SK-N-MC (cell line): ENCODE data around the gene FCHSD1.

Experiments used
- DNase-seq: peaks from one replicate; pipeline ENCODE4 v3.0.0-alpha.2; 2011; ENCODE audit warnings: low read depth, low spot score
- H3K27ac ChIP-seq: fragments of 200-600 bp; sonication (generic); 2 replicates; pipeline ENCODE4 v1.5.1; 2016; ENCODE audit warnings: mixed run types
- H3K36me3 ChIP-seq: fragments of 200-600 bp; sonication (generic); 2 replicates; pipeline ENCODE4 v1.6.1; 2017; ENCODE audit warnings: antibody characterized with exemption, low read length, mixed read lengths; ENCODE audit not compliant: insufficient read depth
- H3K4me3 ChIP-seq: fragments of 200-600 bp; sonication (generic); 2 replicates; pipeline ENCODE4 v1.5.1; 2016
- H3K9ac ChIP-seq: fragments of 200-600 bp; sonication (generic); 2 replicates; pipeline ENCODE4 v1.8.0; 2017; ENCODE audit warnings: mixed run types, mixed read lengths; ENCODE audit not compliant: insufficient read length
- H3K9me3 ChIP-seq: fragments of 200-600 bp; sonication (generic); 2 replicates; pipeline ENCODE4 v1.6.1; 2017; ENCODE audit warnings: low read depth, mild to moderate bottlenecking, antibody characterized with exemption, low read length, moderate library complexity, mixed read lengths
- EZH2 ChIP-seq: fragments of 200-600 bp; sonication (generic); IDR thresholded peaks from one replicate; pipeline ENCODE4 v1.6.1; 2017; ENCODE audit warnings: antibody characterized with exemption
- FOXP2 ChIP-seq: optimal IDR thresholded peaks from 2 replicates; pipeline ENCODE3; 2011; ENCODE audit warnings: mild to moderate bottlenecking, moderate library complexity; ENCODE audit not compliant: insufficient read depth; ENCODE audit errors: extremely low read length, control extremely low read depth
- POLR2AphosphoS5 ChIP-seq: IDR thresholded peaks from 2 replicates; pipeline ENCODE4 v1.6.1; 2012; ENCODE audit warnings: mild to moderate bottlenecking, low read depth, low read length, borderline replicate concordance

The FCHSD1 gene

DNA sequence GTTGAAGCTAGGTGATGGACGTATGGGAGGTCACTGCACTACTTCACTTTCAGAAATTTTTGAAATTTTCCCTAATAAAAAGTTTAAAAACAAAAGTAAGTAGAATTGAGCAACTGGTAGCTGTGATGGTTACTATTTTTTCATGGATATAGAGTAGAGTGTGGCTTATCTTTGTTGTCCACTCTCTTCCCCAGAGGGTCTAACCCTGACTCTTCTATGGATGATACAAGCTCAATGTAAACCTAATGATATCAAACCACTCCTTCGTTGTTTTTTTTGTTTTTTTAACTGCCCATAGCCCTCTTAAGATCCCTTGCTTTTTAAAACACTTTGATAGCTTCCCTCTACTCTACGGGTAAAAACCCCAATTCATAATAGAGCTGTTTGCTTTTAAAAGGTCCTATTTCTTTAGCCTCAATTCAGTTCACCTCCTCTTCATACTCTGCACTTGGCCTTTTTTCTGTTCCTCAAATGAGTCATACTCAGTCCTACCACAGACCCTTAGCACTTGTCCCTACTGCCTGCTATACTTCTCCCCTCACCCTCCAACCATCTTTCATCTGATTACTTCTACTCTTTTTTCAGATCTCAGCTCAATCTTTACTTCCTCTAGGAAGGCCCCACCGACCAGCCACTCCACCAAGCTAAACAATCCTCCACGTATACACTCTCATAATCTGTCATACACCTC is 17.2 kb downstream of the FCHSD1 start:
- TF ChIP-seq POLR2AphosphoS5 (no peak), FOXP2 (no peak), EZH2 (no peak)
- Histone ChIP-seq H3K9ac (no peak overlapping the region), H3K36me3 (peaks cover 40% of the 10 kb centered on the region), H3K4me3 (no peak overlapping the region), H3K27ac (no peak overlapping the region), H3K9me3 (no peaks in the 10 kb centered on the region)
- no peak for DNase-seq

DNA sequence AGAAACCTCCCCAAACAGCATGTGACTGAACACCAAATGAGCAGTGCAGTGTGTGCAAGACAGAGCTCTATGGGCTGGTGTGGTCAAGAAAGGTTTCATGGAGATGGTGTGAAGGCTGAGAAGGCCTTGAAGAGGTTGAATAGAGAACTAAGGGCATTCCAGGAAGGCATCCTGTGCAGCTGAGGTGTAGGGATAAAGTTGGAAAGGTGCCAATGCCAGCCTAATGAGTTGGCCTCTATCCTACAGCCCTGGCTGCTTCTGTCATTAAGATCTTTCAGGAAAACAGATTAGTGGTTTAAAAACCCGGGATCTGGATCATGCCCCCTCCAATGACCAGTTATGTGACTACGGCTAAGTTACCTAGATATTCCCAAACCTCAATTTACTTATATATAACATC is 18.6 kb downstream of the FCHSD1 start:
- Histone ChIP-seq H3K9ac (no peak overlapping the region), H3K36me3 (peaks cover 54% of the 10 kb centered on the region), H3K9me3 (no peaks in the 10 kb centered on the region), H3K4me3 (no peak overlapping the region), H3K27ac (no peak overlapping the region)
- TF ChIP-seq EZH2, result no peak
- TF ChIP-seq FOXP2, result no peak
- no peak for TF ChIP-seq POLR2AphosphoS5
- DNase-seq, result no peak

DNA sequence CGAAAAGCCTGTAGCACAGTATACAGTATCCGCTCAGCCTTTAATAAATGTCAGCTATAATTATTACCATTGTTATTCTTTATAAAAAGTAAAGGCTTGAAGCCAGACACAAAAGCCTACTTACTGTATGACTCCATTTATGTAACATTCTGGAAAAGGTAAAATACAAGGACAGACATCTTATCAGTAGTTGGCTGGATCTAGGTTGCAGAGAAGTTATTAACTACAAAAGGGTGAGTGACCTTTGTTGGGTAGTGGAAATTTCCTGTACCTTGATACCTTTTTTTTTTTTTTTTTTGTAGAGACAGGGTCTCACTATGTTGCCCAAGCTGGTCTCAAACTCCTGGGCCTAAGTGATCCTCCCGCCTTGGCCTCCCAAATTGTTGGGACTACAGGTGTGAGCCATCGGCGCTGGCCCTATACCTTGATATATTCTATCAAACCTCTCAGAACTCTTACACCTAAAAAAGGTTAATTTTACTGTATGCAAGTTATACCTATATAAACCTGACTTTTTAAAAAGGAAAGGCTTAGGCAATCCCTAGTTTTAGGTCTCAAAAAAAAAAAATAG is 20.6 kb downstream of the FCHSD1 start:
- peaks cover 61% of the 10 kb centered on the region for H3K36me3 ChIP-seq
- no peak overlapping the region for H3K27ac ChIP-seq
- DNase-seq, result no peak
- no peaks in the 10 kb centered on the region for H3K9me3 ChIP-seq
- no peak for TF ChIP-seq FOXP2
- no peak for TF ChIP-seq EZH2
- TF ChIP-seq POLR2AphosphoS5, result no peak
- H3K9ac ChIP-seq, result no peak overlapping the region
- no peak overlapping the region for H3K4me3 ChIP-seq

DNA sequence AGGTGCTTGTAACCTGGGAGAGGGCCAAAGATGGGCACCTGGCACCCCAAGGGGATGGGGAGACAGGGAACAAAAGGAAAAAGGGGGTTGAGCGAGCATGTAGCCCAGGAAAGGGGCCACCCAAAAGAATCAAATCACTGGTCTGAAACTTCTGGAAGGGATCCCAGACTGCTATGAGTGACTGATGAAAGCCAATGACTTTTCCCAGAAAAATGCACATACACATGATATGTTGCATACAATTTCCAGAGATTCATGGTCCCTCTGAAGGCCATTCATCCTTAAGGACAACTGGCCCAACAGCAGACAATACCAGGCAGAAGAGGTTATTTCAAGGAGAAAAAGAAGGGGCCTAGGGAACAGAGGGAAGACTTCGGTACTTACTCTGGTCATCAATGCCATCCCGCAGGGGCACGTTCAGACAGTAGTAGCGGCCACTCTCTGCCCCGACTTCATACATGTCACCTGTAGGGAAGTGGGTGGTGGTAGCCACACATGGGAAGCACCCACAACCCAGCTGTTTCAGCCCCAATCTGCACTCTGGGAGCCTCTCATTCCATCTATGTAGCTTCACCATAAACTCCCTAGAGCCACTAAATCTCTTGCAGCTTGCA is 22.9 kb downstream of the FCHSD1 start:
- Histone ChIP-seq H3K4me3 (no peak overlapping the region), H3K9me3 (no peaks in the 10 kb centered on the region), H3K9ac (no peak overlapping the region), H3K27ac (no peak overlapping the region), H3K36me3 (peaks cover 73% of the 10 kb centered on the region)
- no peak for DNase-seq
- TF ChIP-seq EZH2 (no peak), POLR2AphosphoS5 (no peak), FOXP2 (no peak)

DNA sequence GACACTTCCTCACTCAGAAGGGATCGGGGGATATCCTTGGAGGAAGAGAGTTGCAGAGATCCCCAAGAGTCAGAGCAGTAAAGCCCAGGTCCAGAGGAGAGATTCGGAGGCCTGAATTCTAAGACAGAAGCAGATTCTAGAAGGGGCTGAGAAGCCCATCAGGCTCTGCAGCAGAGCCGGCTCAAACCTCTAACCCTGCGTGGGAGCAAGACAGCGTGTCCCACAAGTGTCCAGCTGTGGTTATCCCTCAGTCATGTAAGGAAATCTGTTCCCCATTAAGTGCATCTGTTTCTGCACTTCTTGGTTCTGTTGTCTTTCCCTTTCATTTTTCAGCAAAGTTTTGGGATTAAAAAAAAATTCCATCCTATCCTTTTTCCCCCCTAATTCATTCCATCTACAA is 27.6 kb downstream of the FCHSD1 start:
- Histone ChIP-seq H3K9me3 (no peaks in the 10 kb centered on the region), H3K36me3 (peaks cover 70% of the 10 kb centered on the region), H3K27ac (peak overlapping the region; percentile 78), H3K9ac (no peak overlapping the region), H3K4me3 (peak overlapping the region; percentile 20; the same call in 1 of the 2 replicates)
- no peak for TF ChIP-seq EZH2
- no peak for TF ChIP-seq POLR2AphosphoS5
- TF ChIP-seq FOXP2, result no peak
- no peak for DNase-seq

DNA sequence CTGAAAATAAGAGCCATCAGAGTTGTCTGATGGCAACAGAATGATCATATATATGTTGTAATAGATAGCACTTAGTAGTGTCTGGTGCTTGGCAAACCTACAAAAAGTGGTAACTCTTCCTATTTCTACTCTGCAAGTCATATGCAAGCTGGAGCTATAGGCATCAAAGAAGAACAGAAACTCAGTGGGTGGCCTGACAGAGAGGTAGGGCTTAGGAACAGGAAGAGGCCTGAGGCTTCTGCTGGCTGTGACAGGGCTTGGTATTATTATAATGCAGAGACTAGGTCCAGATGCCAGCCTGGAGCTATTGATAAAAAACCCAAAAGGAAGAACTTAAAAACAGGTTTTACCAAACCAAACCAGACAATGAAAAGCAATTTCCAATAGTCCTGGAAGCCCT is 28.0 kb downstream of the FCHSD1 start:
- DNase-seq, result no peak
- Histone ChIP-seq H3K9ac (no peak overlapping the region), H3K4me3 (peak overlapping the region; percentile 20; the same call in 1 of the 2 replicates), H3K9me3 (no peaks in the 10 kb centered on the region), H3K27ac (peak overlapping the region; percentile 78), H3K36me3 (peaks cover 65% of the 10 kb centered on the region)
- TF ChIP-seq FOXP2, result no peak
- no peak for TF ChIP-seq EZH2
- TF ChIP-seq POLR2AphosphoS5, result no peak

DNA sequence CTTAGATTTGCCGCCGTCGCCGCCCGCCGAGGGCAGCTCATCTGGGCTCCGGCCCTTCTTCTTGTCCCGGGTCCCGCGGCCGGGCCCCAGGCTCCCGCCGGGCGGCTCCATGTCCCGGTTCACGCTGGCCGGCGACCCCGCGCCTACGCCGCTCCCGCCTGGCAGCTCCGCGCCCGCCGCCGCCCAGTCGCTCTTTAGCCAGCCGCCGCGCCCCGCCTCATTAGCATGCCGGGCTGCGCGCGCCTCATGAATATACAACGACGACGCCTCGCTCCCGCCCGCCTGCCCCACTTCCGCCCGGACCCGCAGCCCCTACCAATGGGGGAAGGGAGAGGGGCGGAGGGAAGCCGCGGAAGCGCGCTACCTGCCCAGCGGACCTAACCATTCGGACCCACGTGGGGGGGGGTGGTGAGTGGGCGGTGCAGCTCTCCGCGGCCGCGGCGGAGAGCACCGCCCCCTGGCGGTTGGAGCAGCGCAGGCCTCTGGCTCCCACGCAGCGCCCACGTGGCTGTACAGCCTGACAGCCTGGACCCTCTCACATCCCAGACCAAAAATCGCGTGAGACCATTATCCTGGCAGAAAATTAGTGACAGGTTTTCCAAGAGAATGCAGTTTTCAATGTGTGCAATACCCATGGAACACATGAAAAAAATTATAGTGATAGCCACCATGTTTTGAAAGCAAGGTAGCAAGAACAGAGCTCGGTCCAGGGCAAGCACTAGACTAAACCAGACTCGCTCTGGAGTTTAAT is 32.2 kb downstream of the FCHSD1 start, which contains the start of gene DIAPH1:
TSS of gene DIAPH1 (minus strand) at position 197 of the 751 bp plus-strand sequence. CDS start at position 111, 86 bp downstream.
- TF ChIP-seq EZH2 (no peak), POLR2AphosphoS5 (peak; percentile 56; the same call in 1 of the 2 replicates)
- peaks cover 44% of the 10 kb centered on the region for H3K36me3 ChIP-seq

DNA sequence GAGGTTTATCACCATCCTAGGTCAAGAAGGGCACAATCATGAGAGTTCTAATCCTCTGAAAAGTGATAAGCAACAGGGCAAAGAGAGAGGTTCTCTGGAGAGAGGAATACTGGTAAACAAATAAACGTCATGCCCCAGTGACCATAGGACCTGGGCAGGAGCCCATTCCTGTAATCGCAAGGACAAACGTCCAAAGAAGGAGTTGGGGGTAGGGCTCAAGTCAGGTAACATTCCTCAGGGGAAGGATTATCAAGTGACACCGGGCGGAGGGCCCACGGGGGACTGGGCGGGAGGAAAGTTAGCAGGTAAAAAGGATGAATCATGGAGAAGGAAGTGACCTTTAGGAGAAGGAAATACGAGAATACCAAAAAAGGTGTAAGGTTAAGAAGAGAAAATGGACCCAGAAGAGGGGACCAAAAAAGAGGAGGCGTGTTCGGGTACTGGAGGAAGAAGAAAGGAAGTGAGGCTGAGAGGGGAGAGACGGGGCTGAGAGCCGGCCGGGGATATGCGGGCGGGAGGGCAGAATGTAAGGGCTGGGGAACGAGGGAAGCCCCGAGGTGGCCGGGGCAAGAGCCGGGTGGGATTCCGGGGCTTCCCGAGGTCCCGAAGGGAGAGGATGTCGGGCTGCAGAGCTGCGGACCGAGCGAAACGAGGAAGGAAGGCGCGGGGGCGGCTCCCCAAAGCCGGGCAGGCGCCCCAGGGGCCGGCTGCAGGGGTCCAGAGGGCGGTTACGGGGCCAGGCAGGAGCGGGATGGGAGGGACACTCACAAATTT is 33.0 kb downstream of the FCHSD1 start:
- H3K27ac ChIP-seq, result no peak overlapping the region; the same call in 1 of the 2 replicates
- peaks cover 36% of the 10 kb centered on the region for H3K36me3 ChIP-seq
- H3K9me3 ChIP-seq, result no peaks in the 10 kb centered on the region
- H3K4me3 ChIP-seq, result peak overlapping the region; percentile 93
- DNase-seq, result no peak
- no peak for TF ChIP-seq POLR2AphosphoS5
- no peak for TF ChIP-seq FOXP2
- no peak for TF ChIP-seq EZH2
- H3K9ac ChIP-seq, result peak overlapping the region; percentile 91

More for the DNA sequence above, 32.2 kb downstream of the FCHSD1 start, which contains the start of gene DIAPH1:
- DNase-seq, result peak; percentile 66
- peak within 1 kb of the TSS; percentile 63 for H3K27ac ChIP-seq
- H3K9ac ChIP-seq, result peak within 1 kb of the TSS; percentile 91
- H3K9me3 ChIP-seq, result no peaks in the 10 kb centered on the region
- H3K4me3 ChIP-seq, result peak within 1 kb of the TSS; percentile 93
